ENCODE measurements around the gene ESAM. TPM values are rescaled to one million over a fixed set of nuclear protein-coding genes. Genes with fewer than 3 reads are reported as not detected.

Gene ESAM
- total and polyA plus RNA-seq, 10 of the 15 experiments (the other 5 are each of a cell fraction or from before 2014, with no cell fraction given) = 2.7 to 43.6 (median 19.5) TPM

DNA sequence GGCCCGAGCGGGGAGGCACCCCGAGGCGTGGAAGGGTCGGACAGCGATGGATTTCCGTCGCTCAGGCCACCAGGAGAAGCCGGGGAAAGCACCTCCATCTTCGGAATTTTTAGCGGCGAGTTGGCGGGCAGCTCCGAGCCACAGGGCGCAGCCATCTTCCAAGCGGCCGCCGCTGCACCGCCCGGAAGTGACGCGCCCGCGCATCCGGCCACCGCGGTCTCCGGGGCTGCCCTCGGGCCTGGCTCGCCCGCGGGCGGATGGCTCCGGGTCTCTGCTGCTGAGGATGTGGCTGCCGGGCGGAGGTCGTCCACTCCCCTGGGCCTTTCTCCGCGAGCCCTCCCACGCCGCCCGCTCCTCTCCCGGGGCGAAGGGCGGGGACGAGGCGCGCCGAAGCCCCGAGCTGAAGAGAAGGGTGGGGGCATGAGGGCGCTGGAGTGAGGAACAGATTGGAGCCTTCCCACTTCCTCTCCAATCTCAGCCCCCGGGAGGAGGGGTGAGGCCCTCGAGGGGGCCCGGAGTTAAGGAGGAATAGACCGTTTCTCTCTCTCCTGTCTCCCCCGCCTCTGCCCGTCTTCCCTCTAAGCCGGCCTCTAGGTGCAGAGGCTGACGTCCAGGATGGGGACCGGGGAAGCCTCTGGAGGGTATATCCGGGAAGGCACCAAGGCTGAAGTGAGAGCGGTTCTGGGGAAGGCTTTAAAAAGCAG lies 38.3 kb upstream of the ESAM start, which contains the start of gene MSANTD2 (continued):
- TF ChIP-seq ZNF274 (IDR thresholded peaks at IDR 0.05; ENCODE audit: insufficient read depth, insufficient read length) (no peak), IKZF2 (IDR thresholded peaks at IDR 0.05) (peak; percentile 83 to 86), SMAD1 (IDR thresholded peaks at IDR 0.05; ENCODE audit: low read depth, partially characterized antibody) (no peak), KAT2A (conservative IDR thresholded peaks at IDR 0.05; ENCODE audit: control insufficient read depth, low read depth, low read length) (no peak), NFYB (IDR thresholded peaks at IDR 0.05; ENCODE audit: insufficient read depth, low read depth, low read length) (no peak), MXI1 (IDR thresholded peaks at IDR 0.05; ENCODE audit: low read depth, low read length) (0 out of 2 replicates have a peak, but pooled peaks have one; percentile 36), SP1 (IDR thresholded peaks at IDR 0.05; ENCODE audit: low read depth, low read length) (no peak), SREBF1 (IDR thresholded peaks at IDR 0.05; ENCODE audit: low read length) (no peak), MEF2A (IDR thresholded peaks at IDR 0.05; ENCODE audit: insufficient read depth, low read depth, low read length) (no peak), SUZ12 (IDR thresholded peaks at IDR 0.05; ENCODE audit: unreplicated experiment) (no peak), ESRRA (IDR thresholded peaks at IDR 0.05; ENCODE audit: low read length) (no peak), PAX5 (IDR thresholded peaks at IDR 0.05; ENCODE audit: borderline replicate concordance, low read depth, low read length) (no peak), RFX5 (IDR thresholded peaks at IDR 0.05; ENCODE audit: low read depth, low read length) (no peak), CBX5 (IDR thresholded peaks at IDR 0.05; ENCODE audit: low read depth) (no peak), YY1 (IDR thresholded peaks at IDR 0.05; ENCODE audit: low read depth, low read length) (peak; percentile 97), RAD21 (IDR thresholded peaks at IDR 0.05; ENCODE audit: insufficient read depth, low read depth, low read length) (no peak), GABPA (IDR thresholded peaks at IDR 0.05; ENCODE audit: low read depth) (peak; percentile 80), ETV6 (conservative IDR thresholded peaks at IDR 0.05 in 1 of 2, IDR thresholded peaks at IDR 0.05 in 1 of 2; ENCODE audit: borderline replicate concordance in 1 of 2, low read depth in 1 of 2) (peak in 1 of 2 experiments; percentile 24; a peak in 1 of 4 replicates), BRCA1 (IDR thresholded peaks at IDR 0.05; ENCODE audit: low read depth, low read length) (no peak), STAT3 (IDR thresholded peaks at IDR 0.05; ENCODE audit: low read depth, low read length) (no peak), EP300 (IDR thresholded peaks at IDR 0.05; ENCODE audit: borderline replicate concordance in 1 of 2, control insufficient read depth in 1 of 2, low read depth in 2 of 2, low read length in 2 of 2) (0 out of 4 replicates have a peak, but pooled peaks of 1 of the 2 experiments have one; percentile 15), IRF3 (IDR thresholded peaks at IDR 0.05) (no peak), SPI1 (IDR thresholded peaks at IDR 0.05; ENCODE audit: borderline replicate concordance, insufficient read depth, low read depth, low read length) (peak; percentile 83)
- TF ChIP-seq, protein P1, sequence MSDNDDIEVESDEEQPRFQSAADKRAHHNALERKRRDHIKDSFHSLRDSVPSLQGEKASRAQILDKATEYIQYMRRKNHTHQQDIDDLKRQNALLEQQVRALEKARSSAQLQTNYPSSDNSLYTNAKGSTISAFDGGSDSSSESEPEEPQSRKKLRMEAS (IDR thresholded peaks at IDR 0.05; ENCODE audit: low read depth, low read length) = no peak
- TF ChIP-seq, protein P2, sequence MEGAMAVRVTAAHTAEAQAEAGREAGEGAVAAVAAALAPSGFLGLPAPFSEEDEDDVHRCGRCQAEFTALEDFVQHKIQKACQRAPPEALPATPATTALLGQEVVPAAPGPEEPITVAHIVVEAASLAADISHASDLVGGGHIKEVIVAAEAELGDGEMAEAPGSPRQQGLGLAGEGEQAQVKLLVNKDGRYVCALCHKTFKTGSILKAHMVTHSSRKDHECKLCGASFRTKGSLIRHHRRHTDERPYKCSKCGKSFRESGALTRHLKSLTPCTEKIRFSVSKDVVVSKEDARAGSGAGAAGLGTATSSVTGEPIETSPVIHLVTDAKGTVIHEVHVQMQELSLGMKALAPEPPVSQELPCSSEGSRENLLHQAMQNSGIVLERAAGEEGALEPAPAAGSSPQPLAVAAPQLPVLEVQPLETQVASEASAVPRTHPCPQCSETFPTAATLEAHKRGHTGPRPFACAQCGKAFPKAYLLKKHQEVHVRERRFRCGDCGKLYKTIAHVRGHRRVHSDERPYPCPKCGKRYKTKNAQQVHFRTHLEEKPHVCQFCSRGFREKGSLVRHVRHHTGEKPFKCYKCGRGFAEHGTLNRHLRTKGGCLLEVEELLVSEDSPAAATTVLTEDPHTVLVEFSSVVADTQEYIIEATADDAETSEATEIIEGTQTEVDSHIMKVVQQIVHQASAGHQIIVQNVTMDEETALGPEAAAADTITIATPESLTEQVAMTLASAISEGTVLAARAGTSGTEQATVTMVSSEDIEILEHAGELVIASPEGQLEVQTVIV (IDR thresholded peaks at IDR 0.05; ENCODE audit: borderline replicate concordance, partially characterized antibody) = no peak
- TF ChIP-seq, protein P3, sequence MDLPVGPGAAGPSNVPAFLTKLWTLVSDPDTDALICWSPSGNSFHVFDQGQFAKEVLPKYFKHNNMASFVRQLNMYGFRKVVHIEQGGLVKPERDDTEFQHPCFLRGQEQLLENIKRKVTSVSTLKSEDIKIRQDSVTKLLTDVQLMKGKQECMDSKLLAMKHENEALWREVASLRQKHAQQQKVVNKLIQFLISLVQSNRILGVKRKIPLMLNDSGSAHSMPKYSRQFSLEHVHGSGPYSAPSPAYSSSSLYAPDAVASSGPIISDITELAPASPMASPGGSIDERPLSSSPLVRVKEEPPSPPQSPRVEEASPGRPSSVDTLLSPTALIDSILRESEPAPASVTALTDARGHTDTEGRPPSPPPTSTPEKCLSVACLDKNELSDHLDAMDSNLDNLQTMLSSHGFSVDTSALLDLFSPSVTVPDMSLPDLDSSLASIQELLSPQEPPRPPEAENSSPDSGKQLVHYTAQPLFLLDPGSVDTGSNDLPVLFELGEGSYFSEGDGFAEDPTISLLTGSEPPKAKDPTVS (IDR thresholded peaks at IDR 0.05; ENCODE audit: low read depth, low read length) = no peak

Data from GM12878 (cell line).